Transverse colon (tissue), 4 donors: Measurements from ENCODE around the gene TAOK3. TPM values are rescaled to one million over a fixed set of nuclear protein-coding genes. Genes with fewer than 3 reads are reported as not detected.

Experiments
- DNase-seq: peaks from one replicate; pipeline ENCODE4 v3.0.0-alpha.2; 2019
- H3K27ac ChIP-seq, 4 donors: fragments of 200-600 bp; sonication (generic); 2 replicates each; pipeline ENCODE4 v1.5.1; 2016 to 2018; ENCODE audit warnings: inconsistent platforms in 4 of 4
- H3K27me3 ChIP-seq: fragments of 200-600 bp; sonication (generic); 2 replicates; pipeline ENCODE4 v1.5.1; 2017; ENCODE audit warnings: inconsistent platforms
- H3K36me3 ChIP-seq, 4 donors: fragments of 200-600 bp; sonication (generic); 2 replicates each; pipeline ENCODE4 v1.5.1; 2017 to 2019; ENCODE audit warnings: inconsistent platforms in 4 of 4
- H3K4me1 ChIP-seq, 4 donors: fragments of 200-600 bp; sonication (generic); 2 replicates each; pipeline ENCODE4 v1.5.1; 2017 to 2020; ENCODE audit warnings: inconsistent platforms in 4 of 4
- H3K4me3 ChIP-seq, 4 donors: fragments of 200-600 bp; sonication (generic); 1 replicate in 1 of 4; 2 replicates in 3 of 4; pipeline versions ENCODE4 v1.5.1 to v1.6.1; 2017 to 2019; ENCODE audit warnings: inconsistent platforms in 4 of 4
- H3K9me3 ChIP-seq, 2 donors: fragments of 200-600 bp; sonication (generic); 2 replicates each; pipeline ENCODE4 v1.5.1; 2017 to 2019; ENCODE audit warnings: inconsistent platforms in 2 of 2
- EP300 ChIP-seq: sonication (generic); formaldehyde crosslinking; IDR thresholded peaks from one replicate; pipeline ENCODE4 v1.6.1; 2017; ENCODE audit warnings: antibody characterized with exemption, low read depth
- POLR2A ChIP-seq: fragments of 450-650 bp; IDR thresholded peaks from one replicate; pipeline ENCODE4 v1.6.1; 2016; ENCODE audit warnings: antibody characterized with exemption, mild to moderate bottlenecking, moderate library complexity
- POLR2AphosphoS5 ChIP-seq, 3 donors: sonication (generic); formaldehyde crosslinking; IDR thresholded peaks; one replicate each; pipeline ENCODE4 v1.6.1; 2016; ENCODE audit warnings: antibody characterized with exemption in 3 of 3
- WGBS, 2 donors: methylation state at CpG; one replicate each; pipeline ENCODE4 v1.1.5; 2018; ENCODE audit warnings: low coverage in 1 of 2; 5-methylcytosine and 5-hydroxymethylcytosine counted together
- in situ Hi-C, 4 donors: fragments of 200-750 bp; cut with MboI; loops; one replicate each; pipeline versions ENCODE4 v1.15.0 to v1.15.1; 2017; ENCODE audit warnings: low sequenced_read_pairs in 3 of 4, low pct_ligation_motif_present in 1 of 4, low pct_unique_long_range_greater_than_20kb in 1 of 4
- intact Hi-C: fragments of 100-400 bp; cut with DNase I; formaldehyde crosslinking; loops from one replicate; pipeline ENCODE4 v1.15.1; 2023; ENCODE audit warnings: low total_unique reads
- total RNA-seq, 4 donors: library from RNA; depleted of rRNA; stranded (reverse); fragments of >200 nt; gene quantifications; one replicate each; pipeline ENCODE4 v1.1.0, GENCODE V29; 2016
- TF ChIP-seq, protein P1 (sequence below), 5 experiments: fragments of 200-600 bp in 3 of 5; fragments of 450-650 bp in 2 of 5; sonication (generic) in 3 of 5; IDR thresholded peaks; 1 replicate in 2 of 5; 2 replicates in 3 of 5; pipeline ENCODE4 v1.5.1; 2016 to 2017; ENCODE audit warnings: antibody characterized with exemption in 5 of 5, inconsistent platforms in 3 of 5, mild to moderate bottlenecking in 2 of 5, moderate library complexity in 1 of 5

Gene TAOK3
- total RNA-seq, 4 donors from 2014 or later, result 40.4 to 93.2 (median 79.2) TPM

- no peak overlapping the region for H3K27ac ChIP-seq
- 82 to 87% methylated on average over 5 of the region's 5 CpGs for WGBS, 2 donors
- no peak for DNase-seq
- H3K36me3 ChIP-seq, result peaks cover 0 to 15% (median 7%) of the 10 kb centered on the region in 4 donors
- no peak overlapping the region for H3K4me3 ChIP-seq
- TF ChIP-seq EP300 (no peak), POLR2A (no peak), POLR2AphosphoS5 (IDR thresholded peaks at IDR 0.05) (no peak)
- TF ChIP-seq, protein P1, sequence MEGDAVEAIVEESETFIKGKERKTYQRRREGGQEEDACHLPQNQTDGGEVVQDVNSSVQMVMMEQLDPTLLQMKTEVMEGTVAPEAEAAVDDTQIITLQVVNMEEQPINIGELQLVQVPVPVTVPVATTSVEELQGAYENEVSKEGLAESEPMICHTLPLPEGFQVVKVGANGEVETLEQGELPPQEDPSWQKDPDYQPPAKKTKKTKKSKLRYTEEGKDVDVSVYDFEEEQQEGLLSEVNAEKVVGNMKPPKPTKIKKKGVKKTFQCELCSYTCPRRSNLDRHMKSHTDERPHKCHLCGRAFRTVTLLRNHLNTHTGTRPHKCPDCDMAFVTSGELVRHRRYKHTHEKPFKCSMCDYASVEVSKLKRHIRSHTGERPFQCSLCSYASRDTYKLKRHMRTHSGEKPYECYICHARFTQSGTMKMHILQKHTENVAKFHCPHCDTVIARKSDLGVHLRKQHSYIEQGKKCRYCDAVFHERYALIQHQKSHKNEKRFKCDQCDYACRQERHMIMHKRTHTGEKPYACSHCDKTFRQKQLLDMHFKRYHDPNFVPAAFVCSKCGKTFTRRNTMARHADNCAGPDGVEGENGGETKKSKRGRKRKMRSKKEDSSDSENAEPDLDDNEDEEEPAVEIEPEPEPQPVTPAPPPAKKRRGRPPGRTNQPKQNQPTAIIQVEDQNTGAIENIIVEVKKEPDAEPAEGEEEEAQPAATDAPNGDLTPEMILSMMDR (IDR thresholded peaks at IDR 0.05), result no peak
- H3K27me3 ChIP-seq, result no peaks in the 10 kb centered on the region
- no peaks in the 10 kb centered on the region for H3K9me3 ChIP-seq
- intact Hi-C loops (no loop called here), in situ Hi-C loops (loop anchor here in 1 of 4 donors (25.0 kb wide), 1 partner anchor 169 kb away; the partner anchor contains the start of gene TAOK3)
- no peaks in the 10 kb centered on the region for H3K4me1 ChIP-seq
Observed at GRCh38 chr12:118193477-118193876, 179.2 kb downstream of the TAOK3 start.

DNA sequence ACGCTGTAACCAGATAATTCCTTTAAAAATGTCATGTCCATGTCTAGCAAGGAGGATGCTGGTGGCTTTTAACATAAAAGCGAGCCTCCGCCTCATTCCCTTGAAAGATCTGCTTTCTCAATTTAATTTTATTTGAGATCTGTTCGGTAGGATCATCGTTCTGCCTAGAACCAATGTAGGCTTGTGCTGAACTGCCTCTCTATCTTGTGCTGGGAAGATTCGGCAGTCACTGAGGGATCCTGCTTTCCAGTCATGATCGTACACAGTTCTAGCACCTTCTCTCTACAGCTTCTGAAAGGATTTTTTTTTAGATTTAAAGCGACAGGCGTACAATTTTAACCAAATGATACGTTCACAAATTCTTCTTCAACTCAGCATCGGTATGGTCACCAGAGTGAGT lies 182.4 kb downstream of the TAOK3 start:
- H3K36me3 ChIP-seq, result peaks cover 0 to 5% (median 0%) of the 10 kb centered on the region in 4 donors
- H3K27ac ChIP-seq, result peak overlapping the region; percentile 52 to 83 (median 78)
- in situ Hi-C loops (loop anchor here in 1 of 4 donors (25.0 kb wide), 1 partner anchor 172 kb away; the partner anchor contains the start of gene TAOK3), intact Hi-C loops (no loop called here)
- H3K27me3 ChIP-seq, result no peaks in the 10 kb centered on the region
- H3K4me3 ChIP-seq, result peak overlapping the region in 3 of 4 donors; percentile 13 to 20 (median 16)
- H3K4me1 ChIP-seq, result peaks cover 3 to 22% (median 4%) of the 10 kb centered on the region in 4 donors
- H3K9me3 ChIP-seq, result no peaks in the 10 kb centered on the region
- DNase-seq, result no peak
- TF ChIP-seq, protein P1 (IDR thresholded peaks at IDR 0.05), result no peak
- TF ChIP-seq EP300, result no peak
- TF ChIP-seq POLR2AphosphoS5 (IDR thresholded peaks at IDR 0.05), result no peak
- TF ChIP-seq POLR2A, result no peak
- WGBS, 2 donors, result 69 to 71% methylated on average over 11 of the region's 11 CpGs

DNA sequence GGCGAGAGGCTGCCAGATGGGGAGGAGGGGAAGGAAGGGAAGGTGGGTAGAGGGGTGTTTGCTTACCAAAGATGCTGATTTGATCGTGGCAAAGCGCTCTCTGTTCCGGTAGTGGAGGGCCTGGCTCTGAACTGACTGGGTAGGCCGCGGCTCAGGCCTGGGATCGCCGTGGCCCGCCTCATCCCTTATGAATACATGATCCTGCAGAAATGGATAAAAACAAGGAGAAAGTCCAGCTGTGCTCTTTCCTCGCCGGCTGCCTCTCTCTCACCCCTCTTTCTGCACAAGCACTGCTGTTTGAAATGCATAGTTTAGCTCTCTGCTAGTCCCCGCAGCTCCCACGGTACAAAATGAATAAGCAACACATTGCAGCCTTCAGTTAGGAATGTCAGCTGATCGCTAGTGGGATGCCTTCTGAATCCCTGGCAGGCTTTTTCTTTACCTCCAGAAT lies 182.9 kb downstream of the TAOK3 start:
- Histone ChIP-seq H3K27ac (peak overlapping the region; percentile 52 to 83 (median 78)), H3K9me3 (no peaks in the 10 kb centered on the region), H3K27me3 (no peaks in the 10 kb centered on the region), H3K4me1 (peaks cover 3 to 22% (median 4%) of the 10 kb centered on the region in 4 donors), H3K36me3 (peaks cover 0 to 5% (median 0%) of the 10 kb centered on the region in 4 donors), H3K4me3 (peak overlapping the region in 3 of 4 donors; percentile 13 to 20 (median 16))
- TF ChIP-seq EP300 (no peak), POLR2AphosphoS5 (IDR thresholded peaks at IDR 0.05) (no peak), POLR2A (no peak)
- TF ChIP-seq, protein P1 (IDR thresholded peaks at IDR 0.05), result no peak
- intact Hi-C loops (no loop called here), in situ Hi-C loops (loop anchor here in 2 of 4 donors (10.0 to 25.0 kb wide), 2 partner anchors 173 to 185 kb away; partner anchors contain the start of genes TAOK3 (in 2 of the 2) and SUDS3 (in 1 of the 2))
- 65 to 82% methylated on average over 10 to 14 of the region's 14 CpGs for WGBS, 2 donors
- no peak for DNase-seq

DNA sequence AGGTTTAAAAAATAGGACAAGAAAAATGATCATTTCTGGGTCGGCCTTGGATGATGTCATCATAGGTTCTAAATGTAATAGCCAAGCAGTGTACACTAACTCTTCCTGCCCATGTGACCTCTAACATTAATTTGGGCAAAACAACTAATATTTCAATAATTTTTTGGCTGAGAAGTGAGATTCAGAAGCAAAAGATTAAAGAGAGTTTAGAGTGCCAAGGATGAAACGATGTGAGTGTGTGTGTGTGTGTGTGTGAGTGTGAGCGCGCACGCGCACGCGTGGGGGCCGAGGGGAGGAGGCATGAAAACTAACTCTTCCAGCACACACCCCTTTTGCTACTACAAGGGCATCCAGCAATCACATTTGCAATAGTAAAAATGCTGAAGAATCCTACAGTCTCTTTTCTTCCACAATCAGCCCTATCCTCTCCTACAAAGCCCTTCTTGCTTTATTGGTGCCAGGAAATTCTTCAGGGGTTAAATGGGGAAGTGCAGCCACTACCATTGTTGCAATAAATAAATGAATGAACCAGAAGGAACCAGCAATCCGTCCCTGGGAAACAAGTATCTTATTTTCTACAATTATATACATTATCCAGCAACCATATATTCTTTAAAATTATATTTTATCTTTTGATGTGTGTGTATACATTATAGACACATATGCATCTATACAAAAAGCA lies 183.9 kb downstream of the TAOK3 start:
- no peaks in the 10 kb centered on the region for H3K9me3 ChIP-seq
- H3K4me3 ChIP-seq, result peak overlapping the region in 2 of 4 donors; percentile 3 to 11
- in situ Hi-C loops, result loop anchor here in 2 of 4 donors (10.0 to 25.0 kb wide), 2 partner anchors 173 to 186 kb away; partner anchors contain the start of genes TAOK3 (in 2 of the 2) and SUDS3 (in 1 of the 2)
- H3K27ac ChIP-seq, result peak overlapping the region in 3 of 4 donors; percentile 75 to 83 (median 82)
- peaks cover 3 to 23% (median 4%) of the 10 kb centered on the region in 4 donors for H3K4me1 ChIP-seq
- no peaks in the 10 kb centered on the region for H3K27me3 ChIP-seq
- TF ChIP-seq, protein P1 (IDR thresholded peaks at IDR 0.05), result no peak
- no peak for TF ChIP-seq POLR2A
- TF ChIP-seq EP300, result no peak
- no peak for TF ChIP-seq POLR2AphosphoS5 (IDR thresholded peaks at IDR 0.05)
- 50 to 67% methylated on average over 7 to 10 of the region's 10 CpGs for WGBS, 2 donors
- H3K36me3 ChIP-seq, result no peaks in the 10 kb centered on the region
- intact Hi-C loops, result no loop called here
- no peak for DNase-seq
